HG03575 (cell line): ENCODE measurements around the gene MKLN1.
"Not testable (repeated sequence)": the region's sequence is repeated elsewhere in the genome, so short reads cannot be mapped to it uniquely, and the experiment has no call there.

Experiments
- ATAC-seq: cut with Tn5 transposase; IDR thresholded peaks from one replicate; pipeline ENCODE4 v1.9.1; 2021; ENCODE audit not compliant: unreplicated experiment, insufficient number of reproducible peaks, low FRiP score; ENCODE audit errors: extremely low read depth

MKLN1 gene

GRCh38 chr7:131381069-131381838 is 53.6 kb downstream of the MKLN1 start:
- no peak for ATAC-seq

GRCh38 chr7:131383417-131384285 is 56.0 kb downstream of the MKLN1 start:
- ATAC-seq = no peak

GRCh38 chr7:131384286-131384635 is 56.6 kb downstream of the MKLN1 start:
- no peak for ATAC-seq

GRCh38 chr7:131385039-131385605 is 57.4 kb downstream of the MKLN1 start:
- ATAC-seq = no peak

GRCh38 chr7:131388126-131388525 is 60.5 kb downstream of the MKLN1 start:
- no peak for ATAC-seq

GRCh38 chr7:131390275-131390674 is 62.6 kb downstream of the MKLN1 start:
- ATAC-seq = no peak

GRCh38 chr7:131391145-131391544 is 63.5 kb downstream of the MKLN1 start:
- no peak for ATAC-seq

GRCh38 chr7:131400681-131401176 is 73.1 kb downstream of the MKLN1 start:
- no peak for ATAC-seq

- no peak for ATAC-seq
Measured at GRCh38 chr7:131401194-131401593, 73.5 kb downstream of the MKLN1 start.

- no peak for ATAC-seq
Measured at GRCh38 chr7:131403322-131403721, 75.6 kb downstream of the MKLN1 start.

GRCh38 chr7:131404226-131404911 is 76.7 kb downstream of the MKLN1 start:
- ATAC-seq = no peak

- no peak for ATAC-seq
Measured at GRCh38 chr7:131409129-131409766, 81.6 kb downstream of the MKLN1 start.

- ATAC-seq = no peak
Measured at GRCh38 chr7:131412031-131412430, 84.4 kb downstream of the MKLN1 start.

GRCh38 chr7:131413711-131414110 is 86.0 kb downstream of the MKLN1 start:
- ATAC-seq = no peak

- ATAC-seq = no peak
Measured at GRCh38 chr7:131424219-131424822, 96.6 kb downstream of the MKLN1 start.

GRCh38 chr7:131425992-131426391 is 98.3 kb downstream of the MKLN1 start:
- ATAC-seq = no peak

GRCh38 chr7:131430826-131431225 is 103.2 kb downstream of the MKLN1 start:
- ATAC-seq = not testable (repeated sequence)

- no peak for ATAC-seq
Measured at GRCh38 chr7:131431289-131431688, 103.6 kb downstream of the MKLN1 start.
